GM19397 (cell line): ENCODE measurements around the gene MMP23B.
"Not testable (repeated sequence)": the region's sequence is repeated elsewhere in the genome, so short reads cannot be mapped to it uniquely, and the experiment has no call there.

ENCODE experiments used
- ATAC-seq: cut with Tn5 transposase; IDR thresholded peaks from one replicate; pipeline ENCODE4 v1.9.1; 2021; ENCODE audit warnings: mild to moderate bottlenecking, moderate library complexity; ENCODE audit not compliant: unreplicated experiment

Gene MMP23B

GRCh38 chr1:1631782-1632420 is at the start of gene MMP23B:
TSS of gene MMP23B (plus strand) at chr1:1632173. CDS start at chr1:1632219, 46 bp downstream.
- no peak for ATAC-seq

- ATAC-seq: no peak
These were observed 49.2 kb upstream of the MMP23B start for GRCh38 chr1:1582585-1583346.

GRCh38 chr1:1583347-1584010 is 48.5 kb upstream of the MMP23B start:
- ATAC-seq: no peak

DNA sequence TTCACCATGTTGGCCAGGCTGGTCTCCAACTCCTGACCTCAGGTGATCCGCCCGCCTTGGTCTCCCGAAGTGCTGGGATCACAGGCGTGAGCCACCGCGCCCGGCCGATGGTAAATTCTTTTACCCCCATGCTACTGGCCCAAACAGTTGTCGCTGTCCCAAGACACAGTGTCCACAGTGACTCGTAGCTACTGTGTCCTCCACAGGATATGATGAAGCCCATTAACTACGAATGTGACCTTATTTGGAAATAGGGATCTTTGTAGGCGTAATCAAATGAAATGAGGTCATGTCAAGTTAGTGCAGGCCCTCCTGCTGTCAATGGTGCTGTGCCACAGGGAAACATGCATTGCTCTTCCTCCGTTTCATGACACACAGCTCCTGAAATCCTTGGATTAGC is 40.5 kb upstream of the MMP23B start:
- no peak for ATAC-seq

- no peak for ATAC-seq
These were observed 38.0 kb upstream of the MMP23B start for GRCh38 chr1:1593834-1594601.

DNA sequence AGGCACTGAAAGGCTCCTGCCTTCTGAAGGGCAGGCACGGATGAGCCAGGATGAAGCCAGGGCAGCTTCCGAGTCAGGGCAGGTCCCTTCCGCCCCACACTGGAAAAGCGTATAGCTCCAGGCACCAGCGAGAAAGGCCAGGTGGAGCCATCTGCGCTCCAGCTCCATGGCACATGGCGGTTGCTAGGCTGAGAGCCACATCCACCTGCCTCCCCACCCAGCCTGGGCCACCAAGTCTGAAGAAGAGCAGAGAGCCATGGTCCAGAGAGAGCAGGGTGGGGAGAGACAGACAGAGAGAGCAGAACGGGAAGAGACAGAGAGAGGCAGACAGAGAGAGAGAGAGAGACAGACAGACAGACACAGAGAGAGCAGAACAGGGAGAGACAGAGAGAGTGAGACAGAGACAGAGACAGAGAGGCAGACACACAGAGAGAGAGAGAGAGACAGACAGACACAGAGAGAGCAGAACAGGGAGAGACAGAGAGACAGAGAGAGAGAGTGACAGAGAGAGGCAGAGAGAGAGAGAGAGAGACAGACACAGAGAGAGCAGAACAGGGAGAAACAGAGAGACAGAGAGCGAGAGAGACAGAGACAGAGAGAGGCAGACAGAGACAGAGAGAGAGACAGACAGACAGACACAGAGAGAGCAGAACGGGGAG is 37.2 kb upstream of the MMP23B start:
- no peak for ATAC-seq

DNA sequence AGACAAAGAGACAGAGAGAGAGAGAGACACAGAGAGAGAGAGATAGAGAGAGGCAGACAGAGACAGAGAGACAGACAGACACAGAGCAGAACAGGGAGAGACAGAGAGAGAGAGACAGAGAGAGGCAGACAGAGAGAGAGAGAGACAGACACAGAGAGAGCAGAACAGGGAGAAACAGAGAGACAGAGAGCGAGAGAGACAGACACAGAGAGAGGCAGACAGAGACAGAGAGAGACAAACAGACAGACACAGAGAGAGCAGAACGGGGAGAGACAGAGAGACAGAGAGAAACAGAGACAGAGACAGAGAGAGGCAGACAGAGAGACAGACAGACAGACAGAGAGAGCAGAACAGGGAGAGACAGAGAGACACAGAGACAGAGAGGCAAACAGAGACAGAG is 36.6 kb upstream of the MMP23B start:
- ATAC-seq: not testable (repeated sequence)

GRCh38 chr1:1596493-1597274 is 35.3 kb upstream of the MMP23B start:
- no peak for ATAC-seq

DNA sequence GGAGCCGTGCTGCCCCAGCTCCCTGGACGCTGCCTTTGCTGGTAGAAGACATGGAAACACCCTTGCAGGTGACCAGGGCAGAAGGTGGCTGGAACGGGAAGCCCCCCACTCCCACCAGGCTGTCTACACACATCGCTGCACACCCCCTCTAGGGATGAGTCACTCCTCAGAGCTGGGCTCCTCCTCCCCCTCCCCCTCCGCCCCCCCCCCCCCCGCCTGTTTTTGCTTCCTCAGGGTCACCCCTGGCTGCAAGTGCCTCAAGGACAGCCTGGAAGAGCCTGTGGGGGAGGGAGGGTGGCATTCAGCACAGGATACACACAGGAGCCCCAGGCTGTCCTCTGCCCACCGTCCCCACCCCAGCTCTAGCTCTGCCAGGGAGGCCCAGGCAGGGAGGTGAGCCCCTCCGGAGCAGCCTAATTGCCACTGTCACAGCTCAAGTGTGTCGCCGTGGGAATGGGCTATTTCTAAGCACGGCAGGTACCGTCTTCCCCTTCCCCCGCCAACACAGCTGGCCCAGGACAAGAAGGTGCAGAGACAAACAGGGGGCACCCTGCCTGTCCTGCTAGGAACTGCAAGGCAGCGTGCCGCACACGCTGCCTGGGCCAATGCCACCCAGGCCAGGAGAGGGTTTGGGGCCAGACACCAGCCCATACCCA is 34.6 kb upstream of the MMP23B start:
- no peak for ATAC-seq

- no peak for ATAC-seq
These were observed 33.8 kb upstream of the MMP23B start for GRCh38 chr1:1598051-1598719.

DNA sequence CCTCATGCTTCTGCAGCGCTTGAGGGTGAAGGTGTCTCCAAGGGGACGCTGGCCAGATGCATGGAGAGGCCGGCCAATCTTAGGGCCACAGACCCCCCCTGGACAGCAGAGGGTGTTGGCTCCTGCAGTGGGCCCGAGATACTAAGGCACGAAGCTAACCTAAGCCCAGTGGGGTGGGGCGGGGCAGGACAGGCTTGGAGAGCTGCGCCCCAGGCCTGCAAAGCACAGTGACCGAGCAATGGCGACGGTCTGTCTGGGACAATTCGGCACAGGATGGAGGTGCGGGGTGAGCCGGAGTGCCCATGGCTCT is 33.3 kb upstream of the MMP23B start:
- ATAC-seq: no peak

- no peak for ATAC-seq
These were observed 32.7 kb upstream of the MMP23B start for GRCh38 chr1:1599030-1599934.

GRCh38 chr1:1599935-1600860 is 31.8 kb upstream of the MMP23B start, which contains the start of gene FNDC10:
TSS of gene FNDC10 (minus strand) at chr1:1600135. CDS start at chr1:1600015, 120 bp downstream.
- ATAC-seq: no peak

DNA sequence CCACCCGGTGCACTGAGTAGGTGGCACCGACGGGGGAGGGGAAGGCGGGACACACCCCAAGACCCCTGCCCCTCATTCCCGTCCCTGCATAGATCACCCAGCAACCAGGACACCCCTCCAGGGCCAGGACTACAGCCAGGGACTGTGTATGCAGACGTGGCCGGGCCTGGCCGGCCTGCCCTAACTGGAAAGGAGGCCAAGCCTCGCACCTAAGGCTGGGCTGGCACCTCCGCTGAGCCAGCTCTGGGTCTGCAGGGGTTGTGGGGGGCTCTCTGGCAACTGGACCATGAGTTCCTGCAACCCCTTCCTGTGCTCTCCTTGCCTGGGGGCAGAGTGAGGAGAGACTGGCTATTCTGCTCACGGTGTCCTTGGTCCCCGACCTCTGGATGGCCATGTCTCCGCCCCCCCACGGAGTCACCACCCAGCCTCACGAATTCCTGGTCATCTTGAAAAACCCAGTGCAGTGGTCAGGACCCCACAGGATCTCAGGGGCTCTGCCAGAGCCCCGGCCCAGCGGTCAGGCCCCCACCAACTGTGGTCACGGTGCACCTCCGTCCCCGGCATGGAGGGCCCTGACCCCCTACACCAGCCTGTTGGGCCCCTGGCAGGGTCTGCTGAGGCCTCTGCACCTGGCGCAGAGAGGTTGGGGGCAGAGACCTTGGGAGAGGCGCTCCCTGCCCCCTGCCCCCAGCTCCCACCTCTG is 31.0 kb upstream of the MMP23B start:
- ATAC-seq: no peak

DNA sequence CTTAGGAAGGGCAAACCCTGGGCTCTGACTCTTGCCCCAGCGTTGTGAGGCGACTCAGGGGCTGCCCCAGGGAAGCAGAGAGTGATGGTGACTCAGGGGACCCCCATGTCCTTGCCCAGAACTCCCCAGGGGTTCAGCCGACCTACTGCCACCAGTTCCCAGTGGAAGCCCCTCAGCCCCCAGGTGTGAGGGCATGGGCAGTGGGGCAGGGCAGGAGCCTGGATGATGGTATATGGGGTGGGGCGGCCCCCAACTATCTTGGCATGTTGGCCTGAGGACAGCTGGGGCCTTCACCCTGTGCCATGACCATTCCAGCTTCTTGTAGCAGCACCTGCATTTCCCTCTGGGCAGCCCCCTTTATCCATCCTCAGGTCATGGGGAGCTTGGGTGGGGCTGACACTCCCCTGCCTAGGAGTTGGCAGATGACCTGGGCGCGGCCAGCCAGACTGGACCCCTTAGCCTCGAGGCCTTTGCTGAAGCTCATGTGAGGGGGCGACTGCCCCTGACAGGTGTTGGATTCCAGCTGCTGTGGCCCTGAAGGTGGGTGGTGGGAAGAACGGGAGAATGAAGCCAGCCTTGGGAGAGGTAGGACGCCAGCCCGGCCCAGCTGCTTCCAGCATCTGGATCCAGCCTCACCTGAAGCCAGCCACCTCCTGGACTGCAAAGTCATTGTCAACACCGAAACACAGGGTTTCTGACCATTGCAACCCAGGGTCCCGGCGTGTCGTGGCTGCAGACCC is 30.2 kb upstream of the MMP23B start:
- no peak for ATAC-seq
